Measurements from ENCODE around the gene SYNGR3.
"Not testable (repeated sequence)": the region's sequence is repeated elsewhere in the genome, so short reads cannot be mapped to it uniquely, and the experiment has no call there.

Gene SYNGR3, protein sequence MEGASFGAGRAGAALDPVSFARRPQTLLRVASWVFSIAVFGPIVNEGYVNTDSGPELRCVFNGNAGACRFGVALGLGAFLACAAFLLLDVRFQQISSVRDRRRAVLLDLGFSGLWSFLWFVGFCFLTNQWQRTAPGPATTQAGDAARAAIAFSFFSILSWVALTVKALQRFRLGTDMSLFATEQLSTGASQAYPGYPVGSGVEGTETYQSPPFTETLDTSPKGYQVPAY

DNA sequence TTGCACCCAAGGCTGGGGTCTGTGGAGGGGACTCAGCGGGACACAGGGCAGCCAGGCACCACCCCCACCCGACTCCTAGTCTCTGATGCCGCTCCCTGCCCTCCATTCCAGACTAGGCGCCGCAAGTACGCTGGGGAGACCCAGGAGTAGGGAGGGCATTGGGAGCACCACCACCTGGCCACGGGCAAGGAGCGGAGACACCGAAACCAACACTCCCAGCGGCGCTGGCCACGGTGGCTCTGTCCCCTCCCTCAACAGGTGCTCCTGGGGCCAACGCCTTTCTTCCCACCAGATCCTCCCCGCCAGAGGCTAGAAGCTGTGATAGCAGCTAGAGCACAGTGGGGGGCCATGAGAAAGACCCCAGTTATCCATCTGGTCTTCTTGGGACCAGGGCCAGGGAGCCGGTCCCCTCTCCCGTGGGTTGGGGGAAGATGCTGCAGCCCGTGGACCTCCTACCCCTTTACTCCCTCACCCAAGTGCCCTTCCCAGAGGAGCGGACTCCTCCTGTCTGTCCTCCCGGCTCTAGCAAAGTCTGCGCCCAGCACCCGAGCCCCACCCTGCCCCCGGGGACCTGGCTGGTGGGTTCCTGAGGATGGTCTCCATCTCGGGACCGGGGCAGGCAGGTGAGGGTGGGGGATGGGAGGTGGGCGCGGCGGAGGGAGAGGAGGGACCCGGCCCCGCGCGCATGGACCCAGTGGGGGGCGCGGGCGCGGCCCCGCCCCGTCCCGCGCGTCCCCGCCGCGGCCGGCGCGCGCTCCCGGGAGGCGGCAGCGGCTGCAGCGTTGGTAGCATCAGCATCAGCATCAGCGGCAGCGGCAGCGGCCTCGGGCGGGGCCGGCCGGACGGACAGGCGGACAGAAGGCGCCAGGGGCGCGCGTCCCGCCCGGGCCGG lies at the start of gene SYNGR3:
Gene SYNGR3 (plus strand): TSS at position 762 of the 892 bp plus-strand sequence. CDS start 133 bp downstream, outside the sequence.
- no peak for DNase-seq

DNA sequence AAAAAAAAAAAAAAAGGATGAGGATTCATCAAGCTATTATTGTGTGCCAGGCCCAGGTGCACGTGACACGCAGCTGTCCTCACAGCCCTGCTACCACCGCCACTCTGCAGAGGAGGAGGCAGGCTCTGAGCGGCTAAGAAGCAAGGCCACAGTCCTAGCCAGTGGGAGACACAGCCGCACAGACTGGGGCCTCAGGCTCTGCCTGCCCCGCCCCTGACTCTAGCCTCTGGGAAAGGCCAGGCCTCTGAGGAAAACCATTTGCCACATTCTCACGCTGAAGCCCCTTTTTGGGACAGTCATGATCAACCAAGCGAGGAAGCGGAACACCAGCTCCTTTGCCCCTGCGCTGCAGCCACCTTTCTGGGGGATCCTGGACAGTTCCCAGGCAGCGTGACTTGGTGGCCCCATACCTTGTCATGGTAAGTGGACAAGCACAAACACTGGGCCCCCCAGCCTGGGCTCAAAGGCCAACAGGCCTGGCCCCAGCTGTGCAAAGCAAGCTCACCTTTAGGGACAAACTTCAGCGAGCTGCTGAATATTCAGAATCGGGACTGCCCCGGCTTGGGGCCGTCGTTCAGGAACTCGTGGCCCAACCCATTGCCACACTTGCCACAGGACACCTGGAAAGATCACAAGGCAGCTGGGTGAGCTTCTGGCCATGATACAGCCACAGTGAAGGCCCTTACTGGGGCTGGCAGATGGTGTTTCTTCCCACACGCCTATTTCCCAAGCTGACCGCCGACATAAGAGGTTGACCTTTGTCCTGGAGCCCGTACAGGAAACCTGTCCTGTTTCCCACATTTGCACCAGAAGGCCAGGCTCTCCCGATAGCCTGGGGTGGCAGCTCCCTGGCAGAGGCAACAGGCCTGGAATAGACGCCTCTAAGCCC lies 49.3 kb upstream of the SYNGR3 start:
- DNase-seq: no peak

DNA sequence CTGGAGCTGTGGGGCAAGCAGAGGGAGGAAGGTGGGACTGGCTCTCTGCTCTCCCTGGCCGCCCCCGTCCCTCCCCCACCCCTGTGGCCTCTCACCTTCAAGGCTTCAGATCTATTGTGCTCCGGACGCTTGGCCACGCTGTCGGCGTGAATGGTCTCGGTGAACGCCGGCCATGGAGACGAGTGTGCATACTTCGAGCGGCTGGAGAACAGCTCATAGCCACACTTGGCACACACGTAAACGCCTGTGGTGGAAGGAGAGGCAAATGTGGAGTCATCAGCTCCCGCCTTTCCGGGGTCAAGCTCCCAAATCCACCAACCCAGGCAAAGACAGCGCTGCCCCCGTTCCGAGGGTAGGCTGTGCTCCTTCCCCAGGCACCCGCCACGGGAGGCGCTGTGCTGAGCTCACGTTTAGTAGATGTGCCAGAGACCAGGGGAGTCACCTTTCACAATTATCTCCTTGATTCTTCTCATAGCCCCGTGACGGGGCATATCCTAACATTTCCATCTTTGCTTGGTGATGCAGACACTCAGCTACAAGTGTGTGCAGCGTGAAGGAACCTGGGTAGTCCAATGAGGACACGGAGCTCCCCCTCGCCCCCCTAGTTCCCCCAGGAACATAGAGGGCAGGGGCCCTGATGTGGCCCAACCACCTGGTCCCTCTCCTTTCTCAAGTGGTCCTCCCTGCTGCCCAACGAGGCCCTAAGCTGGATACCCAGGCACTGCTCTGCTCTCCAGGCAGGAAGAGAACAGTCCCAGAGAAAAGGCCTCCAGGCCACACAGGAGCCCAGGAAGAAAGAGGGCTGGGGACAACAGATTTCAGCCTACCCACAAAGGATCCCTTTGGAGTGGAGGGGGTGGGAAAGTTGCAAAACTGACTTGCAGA lies 48.4 kb upstream of the SYNGR3 start:
- DNase-seq: no peak

DNA sequence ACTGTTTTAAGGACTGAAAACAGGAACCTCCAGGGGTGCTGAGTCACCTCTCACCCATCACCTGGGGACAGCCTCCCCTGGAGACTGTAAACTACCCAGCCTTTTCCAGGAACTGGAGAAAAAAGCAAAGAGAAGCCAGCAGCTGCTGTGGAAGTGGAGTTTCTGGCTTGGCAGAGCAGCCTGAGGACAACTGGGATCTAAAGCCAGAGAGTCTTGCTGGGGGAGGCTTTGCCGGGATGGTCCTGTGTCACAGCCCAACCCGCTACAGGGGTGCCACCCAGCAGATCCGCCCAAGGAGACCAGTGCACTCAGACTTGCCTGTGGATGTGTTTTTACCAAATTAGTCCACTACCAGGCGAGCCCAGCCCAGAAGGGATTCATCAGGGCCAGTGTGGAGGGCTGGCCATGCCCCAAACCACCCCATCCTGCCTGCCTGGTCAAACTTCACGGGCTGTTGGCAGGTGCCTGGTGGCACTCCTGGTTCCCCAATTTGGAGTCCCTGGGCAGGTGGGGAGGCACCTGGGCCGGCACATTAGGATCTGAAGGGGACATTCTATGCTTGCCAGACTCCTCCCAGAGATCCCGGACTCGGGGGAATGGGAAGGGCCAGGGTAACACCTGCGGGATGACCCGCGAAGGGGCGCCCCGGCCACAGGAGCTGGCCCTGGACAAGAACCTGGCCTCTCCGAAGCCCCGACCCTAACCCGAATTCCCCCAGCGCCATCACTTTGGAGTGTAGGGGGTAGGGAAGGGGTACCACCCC lies 47.5 kb upstream of the SYNGR3 start:
- no peak for DNase-seq

DNA sequence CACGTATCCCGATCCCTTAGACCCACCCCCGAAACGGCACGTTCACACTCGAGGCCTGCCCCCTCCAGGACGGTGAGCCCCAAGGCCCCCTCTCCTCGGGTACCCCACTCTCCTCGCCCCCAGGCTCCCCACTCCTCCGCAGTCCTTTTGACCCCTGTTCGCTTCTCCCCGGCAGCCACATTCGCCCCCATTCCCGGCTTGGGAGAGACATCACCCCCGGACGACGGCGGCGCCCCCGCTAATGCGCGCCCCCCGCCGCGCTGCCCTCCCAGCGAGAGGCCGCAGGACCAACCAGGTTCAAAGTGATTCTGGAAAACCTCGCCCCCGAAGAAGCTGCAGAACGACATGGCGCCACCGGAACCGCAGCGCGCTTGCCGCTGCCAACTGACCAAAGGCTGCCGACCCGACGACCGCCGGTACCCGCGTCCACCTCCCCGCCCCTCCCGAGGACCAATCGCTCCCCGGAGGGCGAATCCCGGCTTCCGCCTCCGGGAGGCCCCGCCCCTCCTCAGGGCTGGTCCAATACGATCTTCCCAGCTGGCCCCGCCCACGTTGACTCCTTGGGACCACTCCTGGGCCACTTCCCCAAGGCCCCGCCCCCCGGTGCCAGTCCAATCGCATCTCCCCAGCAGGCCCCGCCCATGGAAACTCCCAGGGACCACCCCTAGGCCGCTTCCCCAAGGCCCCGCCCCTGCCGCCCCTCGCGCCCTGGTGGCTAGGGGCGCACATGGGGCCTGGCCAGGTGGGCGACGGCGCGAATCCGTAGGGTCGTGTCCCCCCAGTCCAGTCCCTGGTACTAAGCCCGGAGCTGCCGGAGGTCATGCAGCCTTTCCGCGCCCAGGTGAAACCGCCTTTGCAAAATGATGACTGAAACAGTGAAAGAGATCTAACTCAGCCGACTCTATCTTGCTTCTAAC lies 46.7 kb upstream of the SYNGR3 start, which contains the start of gene MSRB1:
Gene MSRB1 (minus strand): TSS at position 390 of the 917 bp plus-strand sequence. CDS start 43 bp downstream, at position 347.
- DNase-seq: peak; percentile 97 to 99 (median 98)

DNA sequence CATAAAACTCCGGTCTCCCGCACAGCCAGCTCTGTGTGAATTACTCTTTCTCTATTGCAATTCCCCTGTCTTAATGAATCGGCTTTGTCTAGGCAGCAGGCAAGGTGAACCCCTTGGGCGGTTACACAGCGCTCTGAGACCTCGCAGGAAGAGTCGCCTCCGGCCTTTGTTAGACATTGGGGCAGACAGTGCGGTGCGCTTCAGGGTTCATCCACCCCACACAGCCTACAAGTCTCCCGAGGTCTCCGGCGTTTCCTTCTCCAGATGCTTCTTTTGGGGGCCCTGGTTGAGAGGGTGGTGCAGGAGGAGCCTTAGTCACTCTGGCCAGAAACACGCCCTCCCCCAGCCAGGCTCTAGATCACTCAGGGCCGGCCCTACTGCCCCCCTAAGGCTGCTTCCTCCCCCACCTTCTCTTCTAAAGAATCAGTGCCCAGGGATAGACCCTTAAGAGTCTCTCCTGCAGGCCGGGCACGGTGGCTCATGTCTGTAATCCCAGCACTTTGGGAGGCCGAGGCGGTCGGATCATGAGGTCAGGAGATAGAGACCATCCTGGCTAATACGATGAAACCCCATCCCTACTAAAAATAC lies 45.1 kb upstream of the SYNGR3 start:
- no peak for DNase-seq

DNA sequence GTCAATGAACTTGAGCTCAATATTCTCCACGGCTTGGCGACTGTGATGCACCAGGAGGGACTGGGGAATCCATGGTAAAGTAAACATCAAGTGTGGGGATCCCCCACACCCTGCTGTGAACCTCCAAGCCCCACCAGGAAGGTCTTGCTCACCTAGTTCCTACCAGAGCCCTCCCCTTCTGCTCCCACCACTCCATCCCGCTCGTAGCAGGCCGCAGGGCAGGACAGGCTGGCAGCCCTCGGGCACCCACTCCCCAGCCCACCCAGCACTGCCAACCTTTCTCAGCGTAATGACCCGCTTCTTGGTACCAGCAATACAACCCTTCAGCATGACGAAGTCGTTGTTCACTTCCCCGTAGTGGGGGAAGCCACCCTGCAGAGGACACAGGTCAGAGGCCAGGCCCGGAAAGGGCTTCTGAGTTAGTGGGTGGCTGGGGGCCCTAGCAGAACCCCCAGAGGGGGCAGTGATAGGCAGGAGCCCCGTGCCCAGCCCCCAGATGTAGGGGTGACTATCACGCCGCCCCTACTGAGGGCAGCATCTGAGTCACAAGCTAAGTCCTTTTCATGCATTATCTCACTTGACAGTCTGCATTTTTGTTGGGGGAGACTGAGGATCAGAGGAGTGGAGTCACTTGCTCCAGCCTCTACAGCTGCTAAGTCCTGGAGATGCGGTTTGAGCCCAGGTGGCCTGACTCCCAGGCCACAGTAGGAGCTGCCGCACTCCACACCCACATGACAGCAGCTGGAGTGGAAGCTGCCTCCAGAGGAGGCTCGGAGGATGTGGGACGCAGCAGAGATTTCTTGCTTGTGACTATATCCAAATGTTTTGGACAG lies 44.0 kb upstream of the SYNGR3 start:
- no peak for DNase-seq

DNA sequence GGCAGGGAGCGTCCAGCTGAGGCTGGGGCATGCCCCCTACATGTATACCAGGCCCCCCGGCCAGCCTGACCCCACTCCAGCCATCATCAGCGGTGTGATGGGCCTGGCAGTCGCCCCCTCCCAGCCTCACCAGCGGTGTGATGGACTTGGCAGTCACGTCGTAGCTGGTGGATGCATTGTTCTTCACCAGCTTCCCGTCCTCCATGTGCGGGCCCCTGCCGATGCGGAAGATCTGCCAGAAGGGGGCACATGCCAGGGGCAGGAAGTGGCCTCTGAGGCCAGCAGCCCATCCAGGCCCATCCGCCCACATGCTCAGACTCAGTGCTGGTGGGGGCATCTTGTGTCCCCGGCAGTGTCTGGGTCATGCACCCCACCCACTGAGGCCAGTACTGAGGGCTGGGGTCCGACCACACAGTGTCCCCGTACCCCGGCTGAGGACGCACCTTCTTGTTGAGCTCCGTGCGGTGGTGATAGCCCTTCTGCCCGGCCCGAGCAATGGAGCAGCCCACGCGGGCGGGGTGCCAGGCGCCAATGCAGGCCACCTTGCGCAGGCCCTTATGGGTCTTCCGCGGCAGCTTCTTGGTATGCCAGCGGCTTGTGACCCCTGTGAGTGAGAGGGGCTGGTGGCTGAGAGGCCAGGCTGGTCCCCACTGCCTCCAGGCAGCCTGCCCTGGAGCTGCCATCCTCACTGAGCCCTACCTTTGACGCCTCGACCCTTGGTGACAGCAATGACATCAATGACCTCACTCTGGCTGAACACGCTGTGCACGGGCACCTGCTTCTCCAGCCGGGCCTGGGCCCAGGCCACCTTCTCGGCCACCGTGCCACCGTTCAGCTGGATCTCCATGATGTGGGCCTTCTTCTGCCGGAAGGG lies 43.0 kb upstream of the SYNGR3 start:
- no peak for DNase-seq

DNA sequence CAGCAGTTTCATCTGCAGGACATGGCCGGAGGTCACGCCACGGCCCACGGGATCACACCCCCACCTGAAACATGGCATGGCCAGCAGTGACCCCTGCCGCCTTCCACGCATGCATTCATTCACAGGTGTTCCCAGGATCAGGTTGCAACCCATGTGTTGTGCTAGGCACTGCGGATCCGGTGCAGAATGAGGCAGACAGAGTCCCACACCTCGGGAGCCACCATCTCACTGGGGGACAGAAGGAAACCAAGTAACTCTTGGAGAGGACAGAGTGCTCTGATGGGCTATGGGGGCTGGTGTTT lies 42.5 kb upstream of the SYNGR3 start:
- DNase-seq: no peak

DNA sequence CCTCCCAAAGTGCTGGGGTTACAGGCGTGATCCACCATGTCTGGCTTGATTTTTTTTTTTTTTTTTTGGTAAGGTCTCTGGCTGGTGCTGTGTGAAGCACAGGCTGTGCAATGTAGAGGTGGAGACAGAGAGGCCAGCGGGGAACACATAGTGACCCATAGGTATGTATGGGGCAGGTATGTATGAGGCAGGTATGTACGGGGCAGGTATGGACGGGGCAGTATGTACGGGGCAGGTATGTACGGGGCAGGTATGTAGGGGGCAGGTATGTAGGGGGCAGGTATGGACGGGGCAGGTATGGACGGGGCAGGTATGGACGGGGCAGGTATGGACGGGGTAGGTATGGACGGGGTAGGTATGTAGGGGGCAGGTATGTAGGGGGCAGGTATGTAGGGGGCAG lies 40.3 kb upstream of the SYNGR3 start:
- DNase-seq: no peak

DNA sequence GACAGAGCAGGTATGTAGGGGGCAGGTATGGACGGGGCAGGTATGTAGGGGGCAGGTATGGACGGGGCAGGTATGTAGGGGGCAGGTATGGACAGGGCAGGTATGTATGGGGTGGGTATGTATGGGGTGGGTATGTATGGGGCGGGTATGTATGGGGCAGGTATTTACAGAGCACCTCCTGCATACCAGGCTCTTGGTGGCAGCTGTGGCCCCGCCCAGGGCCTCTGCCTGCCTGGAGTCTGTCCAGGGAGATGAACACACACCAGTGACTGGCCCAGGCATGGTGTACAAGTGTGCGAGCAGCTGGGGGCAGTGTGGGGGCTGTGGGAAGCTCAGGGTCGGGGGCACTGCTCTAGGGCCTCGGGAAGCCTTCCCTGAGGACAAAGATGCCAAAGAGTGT lies 39.7 kb upstream of the SYNGR3 start:
- DNase-seq: no peak

DNA sequence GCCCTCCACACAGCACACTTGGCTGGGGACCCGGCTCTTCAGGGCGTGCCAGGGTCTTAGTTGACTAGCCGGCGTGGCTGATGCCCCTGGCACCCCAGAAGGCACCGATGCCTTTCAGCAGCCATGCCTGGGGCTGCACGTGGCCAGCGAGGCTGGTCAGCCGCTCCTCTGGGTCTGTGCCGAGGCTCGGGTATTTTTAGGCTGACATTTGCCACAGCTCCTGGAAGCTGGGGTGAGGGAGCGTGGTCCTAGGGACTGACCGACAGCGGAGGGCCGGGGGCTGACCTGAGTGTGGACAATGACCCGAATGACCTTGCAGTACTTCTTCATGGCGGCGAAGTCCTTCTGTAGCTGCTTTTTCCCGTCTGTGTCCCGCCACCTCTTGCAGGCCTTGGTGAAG lies 39.2 kb upstream of the SYNGR3 start:
- no peak for DNase-seq

DNA sequence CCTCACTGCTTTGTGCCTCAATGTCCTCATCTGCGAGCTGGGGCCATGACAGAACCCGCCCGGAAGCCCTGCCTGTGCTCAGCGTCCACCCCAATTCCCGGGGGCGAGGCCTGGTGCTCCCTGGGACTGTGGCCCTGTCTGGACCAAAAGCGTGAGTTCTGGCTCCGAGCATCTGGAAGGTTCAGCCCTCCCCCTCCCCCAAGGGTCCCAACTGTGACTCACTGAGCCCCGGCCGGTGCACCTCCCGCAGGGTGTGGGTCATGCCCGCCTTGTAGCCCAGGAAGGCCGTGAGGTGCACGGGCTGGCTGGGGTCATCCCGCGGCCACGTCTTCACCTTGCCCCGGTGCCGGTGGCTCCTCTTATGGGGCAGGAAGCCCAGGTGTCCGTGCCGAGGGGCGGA lies 36.0 kb upstream of the SYNGR3 start:
- no peak for DNase-seq

DNA sequence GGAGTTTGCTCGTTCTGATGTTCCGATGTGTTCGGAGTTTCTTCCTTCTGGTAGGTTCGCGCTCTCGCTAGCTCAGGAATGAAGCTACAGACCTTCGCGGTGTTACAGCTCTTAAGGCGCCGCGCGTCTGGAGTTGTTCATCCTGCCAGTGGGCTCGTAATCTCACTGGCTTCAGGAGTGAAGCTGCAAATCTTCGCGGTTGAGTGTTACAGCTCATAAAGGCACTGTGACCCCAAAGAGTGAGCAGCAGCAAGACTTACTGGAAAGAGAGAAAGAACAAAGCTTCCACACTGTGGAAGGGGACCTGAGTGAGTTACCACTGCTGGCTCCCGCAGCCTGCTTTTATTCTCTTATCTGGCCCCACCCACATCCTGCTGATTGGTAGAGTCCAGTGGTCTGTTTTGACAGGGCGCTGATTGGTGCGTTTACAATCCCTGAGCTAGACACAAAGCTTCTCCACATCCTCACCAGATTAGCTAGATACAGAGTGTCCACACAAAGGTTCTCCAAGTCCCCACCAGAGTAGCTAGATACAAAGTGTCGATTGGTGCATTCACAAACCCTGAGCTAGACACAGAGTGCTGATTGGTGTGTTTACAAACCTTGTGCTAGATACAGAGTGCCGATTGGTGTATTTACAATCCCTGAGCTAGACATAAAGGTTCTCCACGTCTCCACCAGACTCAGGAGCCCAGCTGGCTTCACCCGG lies 32.2 kb upstream of the SYNGR3 start:
- DNase-seq: not testable (repeated sequence)

DNA sequence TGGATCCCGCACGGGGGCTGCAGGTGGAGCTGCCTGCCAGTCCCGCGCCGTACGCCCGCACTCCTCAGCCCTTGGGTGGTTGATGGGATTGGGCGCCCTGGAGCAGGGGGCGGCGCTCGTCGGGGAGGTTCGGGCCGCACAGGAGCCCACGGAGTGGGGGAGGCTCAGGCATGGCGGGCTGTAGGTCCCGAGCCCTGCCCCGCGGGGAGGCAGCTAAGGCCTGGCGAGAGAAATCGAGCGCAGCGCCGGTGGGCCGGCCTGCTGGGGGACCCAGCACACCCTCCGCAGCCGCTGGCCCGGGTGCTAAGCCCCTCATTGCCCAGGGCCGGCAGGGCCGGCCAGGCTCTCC lies 31.7 kb upstream of the SYNGR3 start:
- DNase-seq: not testable (repeated sequence)

DNA sequence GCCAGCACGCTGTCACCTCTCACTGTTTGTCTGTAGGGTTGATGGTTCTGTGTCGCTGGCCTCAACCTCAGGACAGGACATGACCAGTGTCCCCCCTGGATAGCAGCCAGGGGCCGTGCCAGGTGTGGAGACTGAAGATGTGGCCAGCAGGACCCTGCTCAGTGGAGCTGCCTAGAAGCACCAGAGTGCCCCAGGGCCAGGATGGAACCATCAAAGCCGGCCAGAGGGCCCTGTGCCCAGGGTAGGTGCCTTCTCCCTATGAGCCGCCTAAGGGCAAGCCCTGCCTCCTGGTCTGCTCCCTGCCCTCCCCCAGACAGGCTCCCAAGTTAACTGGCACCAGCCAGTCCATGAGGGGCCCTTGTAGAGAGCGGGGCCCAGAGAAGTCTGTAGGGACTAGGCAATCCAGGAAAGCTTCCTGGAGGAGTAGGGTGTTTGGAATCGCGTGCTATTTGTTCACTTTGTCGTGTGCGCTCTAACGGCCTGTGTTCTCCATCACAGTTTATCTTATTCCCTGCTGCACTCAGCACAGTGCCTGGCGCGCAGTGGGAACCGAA lies 31.0 kb upstream of the SYNGR3 start:
- no peak for DNase-seq

Data from activated CD4-positive, CD25-positive, alpha-beta regulatory T cell (primary cell).